Suprapubic skin (tissue), 4 donors: Measurements from ENCODE around the gene DKK3. TPM values are rescaled to one million over a fixed set of nuclear protein-coding genes. Genes with fewer than 3 reads are reported as not detected.

ENCODE experiments used
- DNase-seq, 2 donors: peaks; one replicate each; pipeline ENCODE4 v3.0.0-alpha.2; 2019; ENCODE audit warnings: low spot score in 2 of 2
- H3K27ac ChIP-seq: fragments of 200-600 bp; sonication (generic); one replicate; pipeline ENCODE4 v1.5.1; 2019
- H3K27me3 ChIP-seq: fragments of 200-600 bp; sonication (generic); one replicate; pipeline ENCODE4 v1.5.1; 2019
- H3K36me3 ChIP-seq: fragments of 200-600 bp; sonication (generic); one replicate; pipeline ENCODE4 v1.5.1; 2019
- H3K4me1 ChIP-seq: fragments of 200-600 bp; sonication (generic); one replicate; pipeline ENCODE4 v1.5.1; 2019
- H3K4me3 ChIP-seq: fragments of 200-600 bp; sonication (generic); one replicate; pipeline ENCODE4 v1.5.1; 2019; ENCODE audit warnings: mild to moderate bottlenecking
- H3K9me3 ChIP-seq: fragments of 200-600 bp; sonication (generic); one replicate; pipeline ENCODE4 v1.5.1; 2019
- CTCF ChIP-seq, 2 donors: fragments of 200-600 bp in 1 of 2; fragments of 450-650 bp in 1 of 2; sonication (generic) in 1 of 2; IDR thresholded peaks; one replicate each; pipeline ENCODE4 v1.5.1; 2016 to 2019; ENCODE audit warnings: antibody characterized with exemption in 2 of 2, mild to moderate bottlenecking in 1 of 2, moderate library complexity in 1 of 2
- EP300 ChIP-seq: sonication (generic); formaldehyde crosslinking; IDR thresholded peaks from one replicate; pipeline ENCODE4 v1.6.1; 2017; ENCODE audit warnings: antibody characterized with exemption
- POLR2A ChIP-seq, 2 donors: fragments of 450-650 bp; IDR thresholded peaks; one replicate each; pipeline ENCODE4 v1.6.1; 2017; ENCODE audit warnings: antibody characterized with exemption in 2 of 2, mild to moderate bottlenecking in 2 of 2, moderate library complexity in 2 of 2
- POLR2AphosphoS5 ChIP-seq, 3 donors: sonication (generic); formaldehyde crosslinking; IDR thresholded peaks; one replicate each; pipeline ENCODE4 v1.6.1; 2017; ENCODE audit warnings: antibody characterized with exemption in 3 of 3
- WGBS: methylation state at CpG from one replicate; pipeline ENCODE4 v1.1.5; 2018; 5-methylcytosine and 5-hydroxymethylcytosine counted together
- total RNA-seq, 4 donors: library from RNA; depleted of rRNA; stranded (reverse); fragments of >200 nt; gene quantifications; one replicate each; pipeline ENCODE4 v1.1.0, GENCODE V29; 2016

DKK3 gene
- total RNA-seq, 4 donors from 2014 or later, result 105 to 152 (median 137) TPM

GRCh38 chr11:12013781-12014180 is 5.4 kb upstream of the DKK3 start:
- DNase-seq, result peak in 1 of 2 donors; percentile 31
- TF ChIP-seq CTCF (IDR thresholded peaks at IDR 0.05), result no peak
- TF ChIP-seq POLR2A (IDR thresholded peaks at IDR 0.05), result no peak
- TF ChIP-seq EP300, result no peak
- H3K27me3 ChIP-seq, result peaks cover 4% of the 10 kb centered on the region
- H3K4me3 ChIP-seq, result no peak overlapping the region
- peaks cover 22% of the 10 kb centered on the region for H3K4me1 ChIP-seq
- no peaks in the 10 kb centered on the region for H3K36me3 ChIP-seq
- no peak overlapping the region for H3K27ac ChIP-seq
- no peaks in the 10 kb centered on the region for H3K9me3 ChIP-seq
- WGBS, result 26% methylated on average over 2 of the region's 3 CpGs

GRCh38 chr11:12009617-12010321 is 1.3 kb upstream of the DKK3 start:
- TF ChIP-seq POLR2AphosphoS5 (IDR thresholded peaks at IDR 0.05), result no peak
- no peak for TF ChIP-seq CTCF (IDR thresholded peaks at IDR 0.05)
- TF ChIP-seq POLR2A (IDR thresholded peaks at IDR 0.05), result no peak
- TF ChIP-seq EP300, result no peak
- Histone ChIP-seq H3K27me3 (peaks cover 26% of the 10 kb centered on the region), H3K4me1 (peaks cover 37% of the 10 kb centered on the region), H3K4me3 (peak overlapping the region; percentile 56), H3K36me3 (no peaks in the 10 kb centered on the region), H3K27ac (no peak overlapping the region), H3K9me3 (no peaks in the 10 kb centered on the region)
- WGBS, result 50% methylated on average over 14 of the region's 15 CpGs
- DNase-seq, result peak in 1 of 2 donors; percentile 56

- H3K27me3 ChIP-seq, result peaks cover 26% of the 10 kb centered on the region
- no peak for TF ChIP-seq POLR2A (IDR thresholded peaks at IDR 0.05)
- no peak for TF ChIP-seq EP300
- no peak for TF ChIP-seq POLR2AphosphoS5 (IDR thresholded peaks at IDR 0.05)
- no peak for TF ChIP-seq CTCF (IDR thresholded peaks at IDR 0.05)
- peak overlapping the region; percentile 67 for H3K27ac ChIP-seq
- DNase-seq, result peak in 1 of 2 donors; percentile 77
- 5% methylated on average over 4 of the region's 76 CpGs for WGBS
- peaks cover 37% of the 10 kb centered on the region for H3K4me1 ChIP-seq
- no peaks in the 10 kb centered on the region for H3K36me3 ChIP-seq
- no peaks in the 10 kb centered on the region for H3K9me3 ChIP-seq
- peak overlapping the region; percentile 56 for H3K4me3 ChIP-seq
Measured at GRCh38 chr11:12008790-12009616, 577 bp upstream of the DKK3 start.

GRCh38 chr11:12007230-12007593 is 1.2 kb downstream of the DKK3 start:
- Histone ChIP-seq H3K4me3 (peak overlapping the region; percentile 56), H3K27ac (no peak overlapping the region), H3K9me3 (no peaks in the 10 kb centered on the region), H3K27me3 (peaks cover 26% of the 10 kb centered on the region), H3K4me1 (peaks cover 37% of the 10 kb centered on the region), H3K36me3 (no peaks in the 10 kb centered on the region)
- WGBS, result 64% methylated on average over 4 of the region's 5 CpGs
- TF ChIP-seq CTCF (IDR thresholded peaks at IDR 0.05) (no peak), EP300 (no peak), POLR2AphosphoS5 (IDR thresholded peaks at IDR 0.05) (no peak), POLR2A (IDR thresholded peaks at IDR 0.05) (no peak)
- DNase-seq, result peak in 1 of 2 donors; percentile 64
